HG02884 (cell line): Measurements from ENCODE around the gene KISS1R.
"Not testable (repeated sequence)": the region's sequence is repeated elsewhere in the genome, so short reads cannot be mapped to it uniquely, and the experiment has no call there.

Experiments
- ATAC-seq: cut with Tn5 transposase; IDR thresholded peaks from one replicate; pipeline ENCODE4 v1.9.1; 2021; ENCODE audit warnings: mild to moderate bottlenecking, moderate library complexity; ENCODE audit not compliant: unreplicated experiment

Gene KISS1R

DNA sequence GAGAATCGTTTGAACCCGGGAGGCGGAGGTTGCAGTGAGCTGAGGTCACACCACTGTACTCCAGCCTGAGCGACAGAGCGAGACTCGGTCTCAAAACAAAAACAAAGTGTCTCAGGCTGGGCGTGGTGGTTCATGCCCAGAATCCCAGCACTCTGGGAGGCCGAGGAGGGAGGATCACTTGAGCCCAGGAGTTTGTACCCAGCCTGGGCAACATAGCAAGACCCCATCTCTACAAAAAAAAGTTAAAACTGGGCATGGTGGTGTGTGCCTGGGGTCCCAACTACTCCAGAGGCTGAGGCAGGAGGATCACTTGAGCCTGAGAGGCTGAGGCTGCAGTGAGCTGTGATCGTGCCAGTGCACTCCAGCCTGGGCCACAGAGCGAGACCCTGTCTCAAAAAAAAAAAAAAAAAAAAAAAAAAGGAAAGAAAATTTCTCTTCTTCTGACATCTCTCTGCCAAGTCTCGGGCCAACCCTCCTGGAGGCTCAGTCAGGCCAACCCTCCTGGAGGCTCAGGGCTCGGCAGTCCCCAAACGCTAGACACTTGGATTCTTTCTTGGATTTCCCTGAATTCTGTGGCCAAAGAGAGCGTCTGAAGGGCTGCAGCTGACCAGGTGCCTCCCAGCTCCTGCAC, 35.0 kb downstream of the KISS1R start:
- ATAC-seq: no peak

DNA sequence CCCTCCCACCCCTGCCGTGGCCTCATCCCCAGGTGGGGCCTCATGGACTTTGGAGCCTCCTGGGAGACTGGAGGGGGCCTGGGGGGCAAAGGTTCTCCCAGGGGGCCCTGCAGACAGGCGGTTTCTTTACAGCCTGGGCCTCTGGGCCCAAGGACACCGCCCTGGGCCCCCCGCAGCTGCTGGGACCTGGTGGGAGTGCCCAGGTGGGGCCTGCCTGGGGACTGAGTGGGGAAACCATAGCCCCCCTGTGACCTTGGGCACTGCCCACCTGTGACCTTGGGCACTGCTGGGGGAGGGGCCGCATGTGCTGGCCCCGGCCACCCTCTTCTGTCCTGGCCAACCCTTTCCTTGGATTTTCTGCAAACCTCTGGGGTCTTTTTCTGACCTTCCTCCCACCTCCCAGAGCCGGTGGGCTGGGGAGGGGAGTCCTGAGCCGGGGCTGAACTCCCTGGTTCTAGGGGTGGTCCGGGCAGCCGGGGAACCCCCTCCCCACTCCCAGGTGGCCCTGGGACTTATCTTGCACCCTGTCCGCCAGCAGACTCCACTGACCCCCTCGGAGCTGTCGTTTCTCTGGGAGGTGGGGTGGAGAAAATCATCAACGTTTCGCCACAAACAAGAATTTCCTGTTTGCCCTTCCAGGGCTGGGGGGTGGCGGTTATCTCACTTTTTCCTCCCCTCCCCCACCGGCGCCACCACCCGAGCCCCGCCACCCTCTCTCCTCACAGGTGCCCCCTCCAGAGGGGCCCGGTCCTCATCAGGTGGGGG, 35.7 kb downstream of the KISS1R start:
- no peak for ATAC-seq

- no peak for ATAC-seq
Observed at GRCh38 chr19:953445-954271, 36.5 kb downstream of the KISS1R start.

- ATAC-seq: no peak
Observed at GRCh38 chr19:954272-954671, 37.1 kb downstream of the KISS1R start.

DNA sequence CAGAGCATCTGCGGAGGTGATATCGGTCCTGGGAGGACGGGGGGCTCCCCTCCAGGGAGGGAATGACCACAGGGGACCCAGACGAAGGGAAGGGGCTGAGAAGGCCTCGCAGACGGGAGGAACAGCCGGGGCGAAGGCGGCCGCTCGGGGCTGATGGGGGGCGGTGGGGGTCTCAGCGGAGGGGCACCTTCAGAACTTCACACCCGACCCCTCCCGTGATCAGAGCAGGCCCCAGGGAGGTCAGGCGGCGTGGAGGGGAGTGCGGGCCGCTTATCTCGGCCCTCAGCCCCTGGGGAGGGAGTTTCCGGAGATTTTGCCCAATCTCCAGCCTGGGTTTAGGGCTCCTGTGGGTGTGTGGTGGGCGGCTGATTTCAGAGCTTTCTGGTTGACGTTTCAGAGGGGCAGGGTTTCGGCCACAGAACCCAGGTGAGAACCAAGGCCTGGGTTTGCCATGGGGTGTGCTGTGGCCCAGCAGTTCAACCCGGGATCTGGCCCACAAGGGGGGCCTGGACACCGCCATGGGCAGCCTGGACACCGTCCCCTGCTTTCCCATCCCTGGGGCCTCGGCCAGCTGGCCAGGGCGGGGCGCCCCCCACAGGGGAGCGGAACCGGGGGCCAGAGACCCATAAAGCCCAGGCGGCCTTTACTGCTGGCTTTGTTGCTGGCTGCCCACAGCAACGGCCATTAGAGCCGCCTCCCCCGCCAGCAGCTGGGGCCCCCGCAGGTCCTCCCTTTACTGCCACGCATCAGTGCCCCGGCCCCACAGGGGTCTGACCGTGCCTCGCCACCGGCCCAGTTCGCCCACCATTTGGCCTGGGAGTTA, 37.8 kb downstream of the KISS1R start:
- no peak for ATAC-seq

- ATAC-seq: no peak
Observed at GRCh38 chr19:955803-956765, 39.0 kb downstream of the KISS1R start.

DNA sequence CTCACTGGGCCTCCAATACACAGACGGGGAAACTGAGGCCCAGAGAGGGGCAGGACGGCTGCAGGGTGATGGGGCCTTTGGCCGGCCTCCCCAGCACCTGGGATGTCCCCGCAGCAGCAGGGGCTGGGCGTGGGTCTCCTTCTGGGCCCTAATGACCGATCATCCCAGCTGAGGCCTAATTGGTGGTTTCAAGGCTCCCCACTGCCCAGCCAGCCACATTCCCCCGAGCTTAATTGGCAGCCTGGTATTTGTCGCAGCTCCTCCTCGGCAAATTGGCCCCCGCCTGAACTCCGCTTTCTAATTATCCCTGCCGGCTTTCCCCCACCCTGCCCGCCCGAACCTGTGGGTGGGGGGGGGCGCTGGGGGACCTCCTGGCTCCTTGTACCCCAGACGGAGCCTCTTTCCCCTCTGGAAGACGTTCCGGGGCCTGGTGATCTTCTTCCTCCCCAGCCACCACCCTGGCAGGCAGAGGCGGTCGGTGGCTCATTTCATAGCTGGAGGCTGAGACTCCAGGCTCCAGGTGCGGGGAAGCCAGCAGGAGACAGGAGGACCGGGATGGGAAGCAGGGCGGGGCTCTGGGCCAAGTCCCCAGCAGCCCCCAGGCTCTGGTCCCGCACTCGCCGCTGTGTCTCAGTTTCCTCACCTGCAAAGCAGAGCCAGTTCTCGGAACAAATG, 39.8 kb downstream of the KISS1R start:
- no peak for ATAC-seq

- ATAC-seq: not testable (repeated sequence)
Observed at GRCh38 chr19:957578-957977, 40.4 kb downstream of the KISS1R start.

DNA sequence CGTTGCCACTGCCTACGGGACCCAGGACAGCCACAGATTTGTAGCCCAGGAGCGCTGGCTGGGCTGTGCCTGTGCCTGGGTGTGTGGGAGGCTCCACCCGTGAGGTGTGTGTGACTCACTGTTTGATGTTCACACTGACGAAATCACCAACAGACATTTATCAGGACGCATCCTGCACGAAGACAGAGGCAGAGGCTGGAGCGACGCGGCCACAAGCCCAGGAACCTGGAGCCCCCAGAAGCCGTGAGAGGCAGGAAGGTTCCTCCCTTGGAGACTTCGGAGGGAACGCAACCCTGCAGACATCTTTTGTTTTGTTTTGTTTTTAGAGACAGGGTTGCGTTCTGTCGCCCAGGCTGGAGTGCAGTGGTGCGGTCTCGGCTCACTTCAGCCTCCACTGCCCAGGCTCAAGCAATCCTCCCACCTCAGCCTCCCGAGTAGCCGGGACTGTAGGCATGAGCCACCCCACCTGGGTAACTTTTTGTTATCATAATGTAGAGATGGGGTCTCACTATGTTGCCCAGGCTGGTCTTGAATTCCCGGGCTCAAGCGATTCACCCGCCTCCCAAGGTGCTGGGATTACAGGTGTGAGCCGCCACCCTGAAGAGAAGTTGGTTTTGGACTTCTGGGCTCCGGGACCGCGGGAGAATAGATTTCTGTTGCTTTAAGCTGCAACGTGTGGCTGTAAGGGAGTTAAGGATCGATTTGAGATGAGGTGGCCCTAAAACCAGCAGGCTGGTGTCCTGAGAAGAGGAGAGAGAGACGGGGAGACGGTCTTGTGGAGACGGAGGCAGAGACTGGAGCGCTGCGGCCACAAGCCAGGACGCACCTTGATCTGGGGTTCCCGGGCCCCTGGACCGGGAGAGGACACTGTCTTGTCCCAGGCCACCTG, 42.1 kb downstream of the KISS1R start:
- ATAC-seq: no peak

- ATAC-seq: no peak
Observed at GRCh38 chr19:960020-960419, 42.9 kb downstream of the KISS1R start.

DNA sequence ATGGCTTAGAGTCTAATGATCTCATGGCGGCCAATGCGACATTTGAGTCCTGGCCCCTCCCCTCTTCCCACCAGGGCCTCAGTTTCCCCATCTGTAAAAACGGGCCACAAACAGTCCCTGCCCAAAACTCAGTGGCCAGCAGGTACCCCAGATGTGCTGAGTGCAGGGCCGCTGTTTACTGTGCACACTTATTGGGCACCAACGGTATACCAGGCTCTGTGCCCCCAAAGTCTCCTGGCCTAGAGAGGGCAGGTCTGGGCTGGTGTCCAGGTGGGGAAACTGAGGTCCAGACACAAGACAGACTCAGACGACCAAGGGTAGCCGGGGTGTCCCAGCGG, 43.4 kb downstream of the KISS1R start:
- ATAC-seq: no peak

DNA sequence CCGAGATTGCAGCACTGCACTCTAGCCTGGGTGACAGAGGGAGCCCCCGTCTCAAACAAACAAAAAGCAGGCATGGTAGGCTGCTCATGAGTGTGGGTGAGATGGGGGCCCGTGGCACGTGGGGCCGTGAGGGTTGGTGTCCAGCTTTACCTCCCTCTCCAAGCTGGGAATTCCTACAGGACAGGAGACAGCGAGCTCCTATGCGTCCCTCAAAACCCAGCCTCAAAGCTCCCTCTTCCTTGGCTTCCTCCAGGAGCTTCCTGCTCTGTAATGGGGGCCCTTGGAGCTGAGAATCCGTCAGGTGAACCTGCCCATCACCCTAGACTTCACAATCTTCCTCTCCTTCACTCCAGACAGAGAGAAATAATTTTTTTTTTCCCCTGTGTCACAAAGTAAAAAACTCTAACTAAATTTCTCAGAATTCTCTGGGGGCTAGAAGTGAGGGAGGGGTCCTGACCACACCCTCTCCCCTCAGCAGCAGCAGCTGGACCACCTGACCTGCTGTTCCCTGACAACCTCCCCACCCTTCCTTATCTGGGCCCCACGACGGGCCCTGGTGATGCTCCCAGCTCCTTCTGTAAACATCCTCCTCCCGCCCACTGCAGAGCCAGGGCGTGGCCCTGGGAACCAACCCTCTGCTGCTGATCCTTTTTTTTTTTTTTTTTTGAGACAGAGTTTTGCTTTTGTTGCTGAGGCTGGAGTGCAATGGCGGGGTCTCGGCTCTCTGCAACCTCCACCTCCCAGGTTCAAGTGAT, 44.9 kb downstream of the KISS1R start:
- ATAC-seq: no peak

DNA sequence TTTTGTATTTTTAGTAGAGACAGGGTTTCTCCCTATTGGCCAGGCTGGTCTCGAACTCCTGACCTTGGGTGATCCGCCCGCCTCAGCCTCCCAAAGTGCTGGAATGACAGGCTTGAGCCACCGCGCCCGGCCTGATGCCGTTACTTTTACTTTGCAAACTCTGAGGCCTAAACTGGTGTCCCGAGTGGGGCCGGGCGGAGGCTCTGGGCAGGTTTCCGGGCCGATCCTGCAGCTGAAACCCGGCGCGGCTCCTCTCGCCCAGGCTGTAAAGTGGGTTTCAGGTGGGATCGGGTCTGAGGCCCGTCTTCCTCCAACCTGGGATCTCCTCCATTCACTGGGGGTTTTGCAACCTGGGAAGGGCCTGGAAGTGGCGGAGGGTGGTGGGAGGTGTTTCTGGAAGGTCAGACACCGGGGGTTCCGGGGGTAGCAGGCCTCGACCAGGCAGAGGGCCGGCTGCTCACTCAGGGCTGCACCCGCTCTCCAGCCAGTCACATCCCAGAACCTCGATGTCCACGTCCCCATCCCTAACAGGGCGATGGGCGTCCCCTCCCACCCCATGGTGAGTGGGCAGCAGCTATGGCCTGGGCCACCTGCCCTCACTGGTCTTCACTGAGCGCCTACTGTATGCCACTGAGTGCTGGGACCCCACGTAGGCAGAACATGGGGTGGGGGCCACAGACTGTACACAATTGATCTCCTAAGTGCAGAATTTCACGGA, 45.7 kb downstream of the KISS1R start:
- ATAC-seq: no peak

DNA sequence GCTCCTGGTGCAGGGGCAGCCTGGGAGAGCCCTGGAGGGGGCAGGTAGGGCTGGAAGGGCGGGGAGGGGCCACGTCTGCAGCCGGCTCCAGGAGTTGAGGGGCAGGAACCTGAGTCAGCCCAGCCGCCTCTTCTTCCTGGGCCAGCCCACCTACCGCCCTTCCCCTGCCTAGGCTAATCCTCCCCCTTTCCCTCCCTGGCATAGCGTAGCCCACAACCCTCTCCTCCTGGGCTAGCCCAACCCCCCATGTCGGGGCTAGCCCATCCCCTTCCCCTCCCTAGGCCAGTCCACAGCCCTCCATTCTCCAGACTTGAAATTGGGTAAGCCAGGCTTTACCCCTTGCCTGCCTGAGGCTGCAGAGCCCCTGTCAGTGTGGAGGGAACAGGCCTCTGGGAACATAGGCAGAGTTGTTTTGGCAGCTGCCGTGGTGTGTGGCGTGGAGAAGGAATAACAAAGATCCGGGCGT, 46.4 kb downstream of the KISS1R start:
- ATAC-seq: no peak

GRCh38 chr19:964116-964520, 47.0 kb downstream of the KISS1R start:
- ATAC-seq: no peak

GRCh38 chr19:964761-965694, 47.9 kb downstream of the KISS1R start:
- no peak for ATAC-seq
